WTC11 (cell line): ENCODE results near the gene ABCC9. TPM values are rescaled to one million over a fixed set of nuclear protein-coding genes. Genes with fewer than 3 reads are reported as not detected.

ENCODE experiments used
- ATAC-seq: fragments of 200-7000 bp; cut with Tn5 transposase; 2 replicates; pipeline ENCODE4 v1.10.0; 2021; ENCODE audit warnings: mild to moderate bottlenecking, moderate library complexity
- CTCF ChIA-PET: fragments of 300-600 bp; sonication (Branson Sonifier 250); formaldehyde crosslinking; loops from one replicate; lab custom pipeline; 2021; ENCODE audit warnings: antibody characterized with exemption; lab: Charles Lee
- POLR2A ChIA-PET: fragments of 350-600 bp; sonication (Branson Sonifier 250); formaldehyde crosslinking; loops from one replicate; lab custom pipeline; 2021; ENCODE audit warnings: antibody characterized with exemption; lab: Charles Lee
- DNase-seq: peaks from one replicate; pipeline ENCODE4 v3.0.0; 2021; ENCODE audit warnings: low spot score
- H3K27ac Mint-ChIP-seq: 2 replicates; pipeline ENCODE4 v1.8.0; 2021; ENCODE audit warnings: mixed read lengths
- H3K27me3 Mint-ChIP-seq: 2 replicates; pipeline ENCODE4 v1.8.0; 2021; ENCODE audit warnings: low read depth, mild to moderate bottlenecking, moderate library complexity, mixed read lengths
- H3K36me3 Mint-ChIP-seq: 2 replicates; pipeline ENCODE4 v1.8.0; 2021; ENCODE audit warnings: mixed read lengths
- H3K4me1 Mint-ChIP-seq: 2 replicates; pipeline ENCODE4 v1.8.0; 2022; ENCODE audit warnings: mixed read lengths
- H3K4me3 Mint-ChIP-seq: 2 replicates; pipeline ENCODE4 v1.8.0; 2021; ENCODE audit warnings: mild to moderate bottlenecking, moderate library complexity, mixed read lengths
- H3K9me3 Mint-ChIP-seq: 2 replicates; pipeline ENCODE4 v1.8.0; 2021; ENCODE audit warnings: mixed read lengths
- CREM ChIP-seq: sonication (generic); formaldehyde crosslinking; IDR thresholded peaks from 2 replicates; pipeline ENCODE4 v1.8.1; 2022; ENCODE audit warnings: mild to moderate bottlenecking, missing genetic modification reagents, moderate library complexity
- FOXJ3 ChIP-seq: sonication (generic); formaldehyde crosslinking; IDR thresholded peaks from 2 replicates; pipeline ENCODE4 v1.9.0; 2021; ENCODE audit warnings: missing genetic modification reagents, mild to moderate bottlenecking, borderline replicate concordance
- FOXK1 ChIP-seq: sonication (generic); formaldehyde crosslinking; IDR thresholded peaks from 2 replicates; pipeline ENCODE4 v1.8.0; 2022; ENCODE audit warnings: mild to moderate bottlenecking, moderate library complexity, missing genetic modification reagents
- NFATC4 ChIP-seq: fragments of 250-450 bp; sonication (Bioruptor Pico); IDR thresholded peaks from 2 replicates; pipeline ENCODE4 v1.9.0; 2021; ENCODE audit warnings: mild to moderate bottlenecking
- RELA ChIP-seq: sonication (generic); formaldehyde crosslinking; IDR thresholded peaks from 2 replicates; pipeline ENCODE4 v1.8.1; 2022; ENCODE audit warnings: missing genetic modification reagents, mild to moderate bottlenecking, borderline replicate concordance
- SP1 ChIP-seq: sonication (generic); formaldehyde crosslinking; conservative IDR thresholded peaks from 2 replicates; pipeline ENCODE4 v1.8.1; 2022; ENCODE audit warnings: missing genetic modification reagents
- TEAD1 ChIP-seq: sonication (generic); formaldehyde crosslinking; IDR thresholded peaks from 2 replicates; pipeline ENCODE4 v1.8.0; 2022; ENCODE audit warnings: mild to moderate bottlenecking, missing genetic modification reagents
- ZNF671 ChIP-seq: fragments of 250-450 bp; sonication (Bioruptor Pico); IDR thresholded peaks from 2 replicates; pipeline ENCODE4 v1.8.0; 2021; ENCODE audit warnings: mild to moderate bottlenecking
- total RNA-seq: library from RNA; stranded (reverse); gene quantifications from 3 replicates; pipeline ENCODE4 v1.2.3, GENCODE V29; 2021
- TF ChIP-seq, protein P1 (sequence below): sonication (generic); formaldehyde crosslinking; IDR thresholded peaks from 2 replicates; pipeline ENCODE4 v1.8.0; 2023; ENCODE audit warnings: missing genetic modification reagents
- TF ChIP-seq, protein P2 (sequence below): fragments of 200-600 bp; IDR thresholded peaks from 2 replicates; pipeline ENCODE4 v1.8.0; 2022; ENCODE audit warnings: antibody characterized with exemption
- TF ChIP-seq, protein P3 (sequence below): fragments of 250-450 bp; sonication (Bioruptor Pico); conservative IDR thresholded peaks from 2 replicates; pipeline ENCODE4 v1.9.0; 2021; ENCODE audit warnings: mild to moderate bottlenecking
- TF ChIP-seq, protein P4 (sequence below): sonication (generic); formaldehyde crosslinking; IDR thresholded peaks from 2 replicates; pipeline ENCODE4 v1.8.0; 2022; ENCODE audit warnings: mild to moderate bottlenecking, missing genetic modification reagents
- TF ChIP-seq, protein P5 (sequence below): fragments of 250-450 bp; sonication (Bioruptor Pico); IDR thresholded peaks from 2 replicates; pipeline ENCODE4 v1.9.0; 2021; ENCODE audit warnings: mild to moderate bottlenecking
- TF ChIP-seq, protein P6 (sequence below): fragments of 250-450 bp; sonication (Bioruptor Pico); IDR thresholded peaks from 2 replicates; pipeline ENCODE4 v1.9.0; 2021; ENCODE audit warnings: moderate library complexity, mild to moderate bottlenecking, inconsistent platforms, borderline replicate concordance
- TF ChIP-seq, protein P7 (sequence below): fragments of 250-450 bp; sonication (Bioruptor Pico); IDR thresholded peaks from 2 replicates; pipeline ENCODE4 v1.9.0; 2021; ENCODE audit warnings: mild to moderate bottlenecking, borderline replicate concordance

The ABCC9 gene
- total RNA-seq, 1 experiment from 2014 or later = 0.04 TPM

DNA sequence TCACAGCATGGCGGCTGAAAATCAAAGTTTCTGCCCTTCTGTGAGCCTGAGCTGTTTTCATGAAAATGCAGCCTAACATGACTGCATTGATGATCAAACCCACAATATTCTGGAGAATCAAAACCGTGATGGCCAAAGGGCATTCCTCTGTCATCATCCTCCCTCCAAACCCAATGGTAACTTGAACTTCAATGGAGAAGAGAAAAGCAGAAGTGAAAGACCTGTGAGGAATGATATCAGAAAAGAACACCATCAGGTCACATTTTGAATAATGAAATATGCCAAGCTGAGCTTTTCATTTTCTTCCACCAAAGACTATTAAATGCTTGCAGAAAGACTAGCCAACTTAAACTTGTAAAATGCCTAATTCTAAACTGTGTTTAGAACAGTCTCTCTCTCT, 174.8 kb downstream of the ABCC9 start (continued):
- TF ChIP-seq, protein P1, sequence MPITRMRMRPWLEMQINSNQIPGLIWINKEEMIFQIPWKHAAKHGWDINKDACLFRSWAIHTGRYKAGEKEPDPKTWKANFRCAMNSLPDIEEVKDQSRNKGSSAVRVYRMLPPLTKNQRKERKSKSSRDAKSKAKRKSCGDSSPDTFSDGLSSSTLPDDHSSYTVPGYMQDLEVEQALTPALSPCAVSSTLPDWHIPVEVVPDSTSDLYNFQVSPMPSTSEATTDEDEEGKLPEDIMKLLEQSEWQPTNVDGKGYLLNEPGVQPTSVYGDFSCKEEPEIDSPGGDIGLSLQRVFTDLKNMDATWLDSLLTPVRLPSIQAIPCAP = no peak
- TF ChIP-seq FOXJ3 (CRISPR knock-in tag) = no peak
- no peak for TF ChIP-seq FOXK1 (CRISPR knock-in tag)
- TF ChIP-seq, protein P2, sequence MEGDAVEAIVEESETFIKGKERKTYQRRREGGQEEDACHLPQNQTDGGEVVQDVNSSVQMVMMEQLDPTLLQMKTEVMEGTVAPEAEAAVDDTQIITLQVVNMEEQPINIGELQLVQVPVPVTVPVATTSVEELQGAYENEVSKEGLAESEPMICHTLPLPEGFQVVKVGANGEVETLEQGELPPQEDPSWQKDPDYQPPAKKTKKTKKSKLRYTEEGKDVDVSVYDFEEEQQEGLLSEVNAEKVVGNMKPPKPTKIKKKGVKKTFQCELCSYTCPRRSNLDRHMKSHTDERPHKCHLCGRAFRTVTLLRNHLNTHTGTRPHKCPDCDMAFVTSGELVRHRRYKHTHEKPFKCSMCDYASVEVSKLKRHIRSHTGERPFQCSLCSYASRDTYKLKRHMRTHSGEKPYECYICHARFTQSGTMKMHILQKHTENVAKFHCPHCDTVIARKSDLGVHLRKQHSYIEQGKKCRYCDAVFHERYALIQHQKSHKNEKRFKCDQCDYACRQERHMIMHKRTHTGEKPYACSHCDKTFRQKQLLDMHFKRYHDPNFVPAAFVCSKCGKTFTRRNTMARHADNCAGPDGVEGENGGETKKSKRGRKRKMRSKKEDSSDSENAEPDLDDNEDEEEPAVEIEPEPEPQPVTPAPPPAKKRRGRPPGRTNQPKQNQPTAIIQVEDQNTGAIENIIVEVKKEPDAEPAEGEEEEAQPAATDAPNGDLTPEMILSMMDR = no peak
- TF ChIP-seq, protein P3, sequence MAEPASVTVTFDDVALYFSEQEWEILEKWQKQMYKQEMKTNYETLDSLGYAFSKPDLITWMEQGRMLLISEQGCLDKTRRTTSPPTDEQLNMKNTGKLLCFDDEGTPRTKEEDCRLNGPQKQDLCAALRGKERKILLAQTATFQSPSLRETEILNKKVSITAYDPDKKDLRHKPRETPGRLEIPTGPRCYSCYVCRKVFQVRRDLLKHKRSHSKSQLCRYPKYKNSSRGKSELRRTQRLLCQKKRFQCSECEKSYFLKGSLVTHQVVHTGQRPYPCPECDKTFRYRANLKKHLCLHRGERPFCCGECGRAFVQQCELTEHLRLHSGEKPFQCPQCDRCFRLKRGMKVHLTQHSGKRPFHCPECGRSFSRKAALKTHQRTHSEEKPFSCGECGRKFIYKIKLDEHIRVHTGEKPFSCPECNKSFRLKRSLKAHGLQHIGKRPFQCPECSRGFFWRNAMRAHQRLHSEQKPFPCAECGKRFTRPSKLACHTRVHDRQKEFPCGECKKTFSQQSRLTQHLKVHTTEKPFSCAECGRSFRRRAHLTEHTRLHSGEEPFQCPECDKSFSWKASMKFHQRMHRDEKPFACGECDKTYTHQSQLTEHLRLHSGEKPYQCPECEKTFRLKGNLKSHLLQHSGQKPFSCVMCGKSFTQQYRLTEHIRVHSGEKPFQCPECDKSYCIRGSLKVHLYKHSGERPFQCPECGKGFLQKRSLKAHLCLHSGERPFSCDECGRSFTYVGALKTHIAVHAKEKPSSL = no peak

DNA sequence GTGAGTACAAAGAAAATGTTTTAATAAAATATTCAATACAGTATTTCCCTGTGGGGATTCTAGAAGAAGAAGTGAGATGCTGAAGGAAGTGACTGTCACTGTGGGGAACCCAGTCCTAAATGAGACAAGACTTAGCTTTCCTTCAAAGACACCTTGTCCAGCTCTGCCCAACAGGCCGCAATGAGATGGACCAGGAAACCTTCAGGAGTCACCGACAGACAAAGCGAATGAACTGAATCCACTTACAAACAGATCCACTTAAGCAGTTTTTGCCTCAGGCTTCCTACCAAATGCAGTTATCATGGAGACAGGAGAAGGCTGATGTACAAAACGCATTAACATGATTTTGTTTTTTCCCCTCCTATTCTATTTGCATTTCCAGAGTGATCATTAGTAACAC, 176.3 kb downstream of the ABCC9 start:
- no peak for TF ChIP-seq TEAD1
- no peak for TF ChIP-seq NFATC4 (CRISPR knock-in tag)
- TF ChIP-seq, protein P4, sequence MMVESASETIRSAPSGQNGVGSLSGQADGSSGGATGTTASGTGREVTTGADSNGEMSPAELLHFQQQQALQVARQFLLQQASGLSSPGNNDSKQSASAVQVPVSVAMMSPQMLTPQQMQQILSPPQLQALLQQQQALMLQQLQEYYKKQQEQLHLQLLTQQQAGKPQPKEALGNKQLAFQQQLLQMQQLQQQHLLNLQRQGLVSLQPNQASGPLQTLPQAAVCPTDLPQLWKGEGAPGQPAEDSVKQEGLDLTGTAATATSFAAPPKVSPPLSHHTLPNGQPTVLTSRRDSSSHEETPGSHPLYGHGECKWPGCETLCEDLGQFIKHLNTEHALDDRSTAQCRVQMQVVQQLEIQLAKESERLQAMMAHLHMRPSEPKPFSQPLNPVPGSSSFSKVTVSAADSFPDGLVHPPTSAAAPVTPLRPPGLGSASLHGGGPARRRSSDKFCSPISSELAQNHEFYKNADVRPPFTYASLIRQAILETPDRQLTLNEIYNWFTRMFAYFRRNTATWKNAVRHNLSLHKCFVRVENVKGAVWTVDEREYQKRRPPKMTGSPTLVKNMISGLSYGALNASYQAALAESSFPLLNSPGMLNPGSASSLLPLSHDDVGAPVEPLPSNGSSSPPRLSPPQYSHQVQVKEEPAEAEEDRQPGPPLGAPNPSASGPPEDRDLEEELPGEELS (CRISPR knock-in tag) = no peak
- TF ChIP-seq, protein P5, sequence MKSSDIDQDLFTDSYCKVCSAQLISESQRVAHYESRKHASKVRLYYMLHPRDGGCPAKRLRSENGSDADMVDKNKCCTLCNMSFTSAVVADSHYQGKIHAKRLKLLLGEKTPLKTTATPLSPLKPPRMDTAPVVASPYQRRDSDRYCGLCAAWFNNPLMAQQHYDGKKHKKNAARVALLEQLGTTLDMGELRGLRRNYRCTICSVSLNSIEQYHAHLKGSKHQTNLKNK (CRISPR knock-in tag) = no peak
- no peak for TF ChIP-seq ZNF671 (CRISPR knock-in tag)
- TF ChIP-seq, protein P6, sequence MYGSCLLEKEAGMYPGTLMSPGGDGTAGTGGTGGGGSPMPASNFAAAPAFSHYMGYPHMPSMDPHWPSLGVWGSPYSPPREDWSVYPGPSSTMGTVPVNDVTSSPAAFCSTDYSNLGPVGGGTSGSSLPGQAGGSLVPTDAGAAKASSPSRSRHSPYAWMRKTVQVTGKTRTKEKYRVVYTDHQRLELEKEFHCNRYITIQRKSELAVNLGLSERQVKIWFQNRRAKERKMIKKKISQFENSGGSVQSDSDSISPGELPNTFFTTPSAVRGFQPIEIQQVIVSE = no peak
- Mint-ChIP-seq H3K4me3 (no peak overlapping the region), H3K27me3 (no peaks in the 10 kb centered on the region), H3K36me3 (no peaks in the 10 kb centered on the region), H3K27ac (no peak overlapping the region), H3K9me3 (peaks cover 4% of the 10 kb centered on the region; the same call in 1 of the 2 replicates), H3K4me1 (no peaks in the 10 kb centered on the region)
- ATAC-seq = no peak
- DNase-seq = no peak
- ChIA-PET CTCF (no interaction called here), POLR2A (no interaction called here)

DNA sequence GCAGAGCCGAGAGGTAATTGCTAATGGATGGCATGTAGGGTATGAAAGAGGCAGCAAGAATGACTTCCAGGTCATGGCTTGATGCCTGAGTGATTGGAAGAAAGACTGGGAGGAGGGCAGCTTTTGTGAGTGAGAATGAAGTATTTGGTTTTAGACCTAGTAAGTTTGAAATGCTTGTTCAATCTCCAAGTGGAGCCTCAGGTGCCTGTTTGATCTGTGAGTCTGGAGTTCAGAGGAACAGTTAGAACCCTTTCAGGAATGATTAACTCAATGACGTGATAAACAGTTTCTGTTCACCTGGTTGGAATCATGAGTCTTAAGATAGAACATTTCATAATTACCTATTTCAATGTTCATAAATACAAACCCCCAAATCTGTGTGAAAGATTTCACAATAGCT, 177.2 kb downstream of the ABCC9 start:
- no peak for DNase-seq
- no peak for ATAC-seq
- H3K4me1 Mint-ChIP-seq = no peaks in the 10 kb centered on the region
- ChIA-PET POLR2A (no interaction called here), CTCF (interaction anchor here (0.9 to 1.6 kb wide), 2 partner anchors 11 to 66 kb away, joined by 3 to 6 read pairs; partner anchors contain the start of gene KCNJ8)
- no peak overlapping the region for H3K4me3 Mint-ChIP-seq
- no peaks in the 10 kb centered on the region for H3K27me3 Mint-ChIP-seq
- no peaks in the 10 kb centered on the region for H3K36me3 Mint-ChIP-seq
- TF ChIP-seq, protein P7, sequence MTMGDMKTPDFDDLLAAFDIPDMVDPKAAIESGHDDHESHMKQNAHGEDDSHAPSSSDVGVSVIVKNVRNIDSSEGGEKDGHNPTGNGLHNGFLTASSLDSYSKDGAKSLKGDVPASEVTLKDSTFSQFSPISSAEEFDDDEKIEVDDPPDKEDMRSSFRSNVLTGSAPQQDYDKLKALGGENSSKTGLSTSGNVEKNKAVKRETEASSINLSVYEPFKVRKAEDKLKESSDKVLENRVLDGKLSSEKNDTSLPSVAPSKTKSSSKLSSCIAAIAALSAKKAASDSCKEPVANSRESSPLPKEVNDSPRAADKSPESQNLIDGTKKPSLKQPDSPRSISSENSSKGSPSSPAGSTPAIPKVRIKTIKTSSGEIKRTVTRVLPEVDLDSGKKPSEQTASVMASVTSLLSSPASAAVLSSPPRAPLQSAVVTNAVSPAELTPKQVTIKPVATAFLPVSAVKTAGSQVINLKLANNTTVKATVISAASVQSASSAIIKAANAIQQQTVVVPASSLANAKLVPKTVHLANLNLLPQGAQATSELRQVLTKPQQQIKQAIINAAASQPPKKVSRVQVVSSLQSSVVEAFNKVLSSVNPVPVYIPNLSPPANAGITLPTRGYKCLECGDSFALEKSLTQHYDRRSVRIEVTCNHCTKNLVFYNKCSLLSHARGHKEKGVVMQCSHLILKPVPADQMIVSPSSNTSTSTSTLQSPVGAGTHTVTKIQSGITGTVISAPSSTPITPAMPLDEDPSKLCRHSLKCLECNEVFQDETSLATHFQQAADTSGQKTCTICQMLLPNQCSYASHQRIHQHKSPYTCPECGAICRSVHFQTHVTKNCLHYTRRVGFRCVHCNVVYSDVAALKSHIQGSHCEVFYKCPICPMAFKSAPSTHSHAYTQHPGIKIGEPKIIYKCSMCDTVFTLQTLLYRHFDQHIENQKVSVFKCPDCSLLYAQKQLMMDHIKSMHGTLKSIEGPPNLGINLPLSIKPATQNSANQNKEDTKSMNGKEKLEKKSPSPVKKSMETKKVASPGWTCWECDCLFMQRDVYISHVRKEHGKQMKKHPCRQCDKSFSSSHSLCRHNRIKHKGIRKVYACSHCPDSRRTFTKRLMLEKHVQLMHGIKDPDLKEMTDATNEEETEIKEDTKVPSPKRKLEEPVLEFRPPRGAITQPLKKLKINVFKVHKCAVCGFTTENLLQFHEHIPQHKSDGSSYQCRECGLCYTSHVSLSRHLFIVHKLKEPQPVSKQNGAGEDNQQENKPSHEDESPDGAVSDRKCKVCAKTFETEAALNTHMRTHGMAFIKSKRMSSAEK (CRISPR knock-in tag) = no peak
- TF ChIP-seq RELA (no peak), CREM (CRISPR knock-in tag) (no peak), SP1 (CRISPR knock-in tag) (no peak)
- no peak overlapping the region for H3K27ac Mint-ChIP-seq
- peaks cover 4% of the 10 kb centered on the region; the same call in 1 of the 2 replicates for H3K9me3 Mint-ChIP-seq
